WTC11 (cell line): Measurements from ENCODE around the gene LY9. TPM values are rescaled to one million over a fixed set of nuclear protein-coding genes. Genes with fewer than 3 reads are reported as not detected.

Experiments used
- ATAC-seq: fragments of 200-7000 bp; cut with Tn5 transposase; 2 replicates; pipeline ENCODE4 v1.10.0; 2021; ENCODE audit warnings: mild to moderate bottlenecking, moderate library complexity
- CTCF ChIA-PET: fragments of 300-600 bp; sonication (Branson Sonifier 250); formaldehyde crosslinking; loops from one replicate; lab custom pipeline; 2021; ENCODE audit warnings: antibody characterized with exemption; lab: Charles Lee
- POLR2A ChIA-PET: fragments of 350-600 bp; sonication (Branson Sonifier 250); formaldehyde crosslinking; loops from one replicate; lab custom pipeline; 2021; ENCODE audit warnings: antibody characterized with exemption; lab: Charles Lee
- DNase-seq: peaks from one replicate; pipeline ENCODE4 v3.0.0; 2021; ENCODE audit warnings: low spot score
- H3K27ac Mint-ChIP-seq: 2 replicates; pipeline ENCODE4 v1.8.0; 2021; ENCODE audit warnings: mixed read lengths
- H3K27me3 Mint-ChIP-seq: 2 replicates; pipeline ENCODE4 v1.8.0; 2021; ENCODE audit warnings: low read depth, mild to moderate bottlenecking, moderate library complexity, mixed read lengths
- H3K36me3 Mint-ChIP-seq: 2 replicates; pipeline ENCODE4 v1.8.0; 2021; ENCODE audit warnings: mixed read lengths
- H3K4me1 Mint-ChIP-seq: 2 replicates; pipeline ENCODE4 v1.8.0; 2022; ENCODE audit warnings: mixed read lengths
- H3K4me3 Mint-ChIP-seq: 2 replicates; pipeline ENCODE4 v1.8.0; 2021; ENCODE audit warnings: mild to moderate bottlenecking, moderate library complexity, mixed read lengths
- H3K9me3 Mint-ChIP-seq: 2 replicates; pipeline ENCODE4 v1.8.0; 2021; ENCODE audit warnings: mixed read lengths
- OVOL2 ChIP-seq: fragments of 250-450 bp; sonication (Bioruptor Pico); IDR thresholded peaks from 2 replicates; pipeline ENCODE4 v1.9.0; 2021; ENCODE audit warnings: mild to moderate bottlenecking, borderline replicate concordance
- SMAD4 ChIP-seq: sonication (generic); formaldehyde crosslinking; IDR thresholded peaks from 2 replicates; pipeline ENCODE4 v1.8.0; 2022; ENCODE audit warnings: mild to moderate bottlenecking, missing genetic modification reagents
- ZNF317 ChIP-seq: sonication (generic); formaldehyde crosslinking; IDR thresholded peaks from 2 replicates; pipeline ENCODE4 v1.8.1; 2023; ENCODE audit warnings: low read depth, mild to moderate bottlenecking, moderate library complexity, missing genetic modification reagents, borderline replicate concordance
- total RNA-seq: library from RNA; stranded (reverse); gene quantifications from 3 replicates; pipeline ENCODE4 v1.2.3, GENCODE V29; 2021
- TF ChIP-seq, protein P1 (sequence below): sonication (generic); formaldehyde crosslinking; IDR thresholded peaks from 2 replicates; pipeline ENCODE4 v1.8.0; 2023; ENCODE audit warnings: missing genetic modification reagents
- TF ChIP-seq, protein P2 (sequence below): fragments of 200-600 bp; IDR thresholded peaks from 2 replicates; pipeline ENCODE4 v1.8.0; 2022; ENCODE audit warnings: antibody characterized with exemption
- TF ChIP-seq, protein P3 (sequence below): sonication (generic); formaldehyde crosslinking; IDR thresholded peaks from 2 replicates; pipeline ENCODE4 v1.8.1; 2023; ENCODE audit warnings: mild to moderate bottlenecking, moderate library complexity, missing genetic modification reagents
- TF ChIP-seq, protein P4 (sequence below): sonication (generic); formaldehyde crosslinking; IDR thresholded peaks from 2 replicates; pipeline ENCODE4 v1.8.0; 2023; ENCODE audit warnings: missing genetic modification reagents, mild to moderate bottlenecking, borderline replicate concordance
- TF ChIP-seq, protein P5 (sequence below): sonication (generic); formaldehyde crosslinking; IDR thresholded peaks from 2 replicates; pipeline ENCODE4 v1.8.1; 2023; ENCODE audit warnings: mild to moderate bottlenecking, missing genetic modification reagents, borderline replicate concordance
- TF ChIP-seq, protein P6 (sequence below): sonication (generic); formaldehyde crosslinking; IDR thresholded peaks from 2 replicates; pipeline ENCODE4 v1.8.0; 2023; ENCODE audit warnings: mild to moderate bottlenecking, missing genetic modification reagents
- TF ChIP-seq, protein P7 (sequence below): fragments of 250-450 bp; sonication (Bioruptor Pico); conservative IDR thresholded peaks from 2 replicates; pipeline ENCODE4 v1.9.0; 2021; ENCODE audit warnings: mild to moderate bottlenecking
- TF ChIP-seq, protein P8 (sequence below): sonication (generic); formaldehyde crosslinking; IDR thresholded peaks from 2 replicates; pipeline ENCODE4 v1.8.0; 2022; ENCODE audit warnings: mild to moderate bottlenecking, missing genetic modification reagents

Gene LY9
- total RNA-seq, 1 experiment from 2014 or later = not detected

DNA sequence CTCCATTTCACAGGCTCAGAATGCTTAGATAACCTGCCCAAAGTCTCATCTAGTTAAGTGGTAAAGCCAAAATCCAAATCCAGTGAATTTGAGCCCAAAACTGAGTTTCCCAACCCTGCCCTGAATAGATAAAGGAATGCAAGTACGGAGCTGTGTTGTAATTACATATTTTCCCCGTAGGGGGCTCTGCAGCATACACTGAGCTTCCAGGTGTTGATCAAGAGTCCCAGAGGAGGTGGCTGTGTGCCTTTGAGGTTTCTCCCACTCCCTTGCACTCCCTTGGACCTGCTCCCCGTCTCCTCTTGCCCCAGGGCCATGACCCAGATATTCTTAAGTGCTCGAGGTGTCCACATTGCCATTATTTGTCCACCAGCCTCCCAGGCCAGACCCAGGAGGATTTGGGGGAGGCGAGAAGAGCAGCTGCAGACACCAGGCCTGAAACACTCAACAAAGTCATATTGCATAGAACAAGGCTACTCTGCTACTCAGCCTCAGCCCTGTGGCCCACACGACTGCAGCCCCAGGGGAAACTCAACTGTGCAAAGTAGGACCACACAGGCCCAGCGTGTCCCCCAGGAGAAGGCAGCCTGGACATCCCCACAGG, 18.4 kb upstream of the LY9 start:
- TF ChIP-seq, protein P1, sequence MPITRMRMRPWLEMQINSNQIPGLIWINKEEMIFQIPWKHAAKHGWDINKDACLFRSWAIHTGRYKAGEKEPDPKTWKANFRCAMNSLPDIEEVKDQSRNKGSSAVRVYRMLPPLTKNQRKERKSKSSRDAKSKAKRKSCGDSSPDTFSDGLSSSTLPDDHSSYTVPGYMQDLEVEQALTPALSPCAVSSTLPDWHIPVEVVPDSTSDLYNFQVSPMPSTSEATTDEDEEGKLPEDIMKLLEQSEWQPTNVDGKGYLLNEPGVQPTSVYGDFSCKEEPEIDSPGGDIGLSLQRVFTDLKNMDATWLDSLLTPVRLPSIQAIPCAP (CRISPR knock-in tag) = no peak
- TF ChIP-seq, protein P2, sequence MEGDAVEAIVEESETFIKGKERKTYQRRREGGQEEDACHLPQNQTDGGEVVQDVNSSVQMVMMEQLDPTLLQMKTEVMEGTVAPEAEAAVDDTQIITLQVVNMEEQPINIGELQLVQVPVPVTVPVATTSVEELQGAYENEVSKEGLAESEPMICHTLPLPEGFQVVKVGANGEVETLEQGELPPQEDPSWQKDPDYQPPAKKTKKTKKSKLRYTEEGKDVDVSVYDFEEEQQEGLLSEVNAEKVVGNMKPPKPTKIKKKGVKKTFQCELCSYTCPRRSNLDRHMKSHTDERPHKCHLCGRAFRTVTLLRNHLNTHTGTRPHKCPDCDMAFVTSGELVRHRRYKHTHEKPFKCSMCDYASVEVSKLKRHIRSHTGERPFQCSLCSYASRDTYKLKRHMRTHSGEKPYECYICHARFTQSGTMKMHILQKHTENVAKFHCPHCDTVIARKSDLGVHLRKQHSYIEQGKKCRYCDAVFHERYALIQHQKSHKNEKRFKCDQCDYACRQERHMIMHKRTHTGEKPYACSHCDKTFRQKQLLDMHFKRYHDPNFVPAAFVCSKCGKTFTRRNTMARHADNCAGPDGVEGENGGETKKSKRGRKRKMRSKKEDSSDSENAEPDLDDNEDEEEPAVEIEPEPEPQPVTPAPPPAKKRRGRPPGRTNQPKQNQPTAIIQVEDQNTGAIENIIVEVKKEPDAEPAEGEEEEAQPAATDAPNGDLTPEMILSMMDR = peak; percentile 68
- H3K4me3 Mint-ChIP-seq = no peak overlapping the region
- peaks cover 18% of the 10 kb centered on the region for H3K4me1 Mint-ChIP-seq
- ChIA-PET POLR2A (no interaction called here), CTCF (interaction anchor here (0.6 to 5.3 kb wide), 48 partner anchors 9 to 320 kb away, joined by 3 to 85 read pairs (median 6); partner anchors contain the start of genes CD244, F11R, ITLN1 and ITLN2)
- H3K36me3 Mint-ChIP-seq = peaks cover 5% of the 10 kb centered on the region; the same call in 1 of the 2 replicates
- ATAC-seq (peak; percentile 81), DNase-seq (peak; percentile 57)
- H3K27ac Mint-ChIP-seq = no peak overlapping the region
- peaks cover 4% of the 10 kb centered on the region for H3K27me3 Mint-ChIP-seq
- peaks cover 9% of the 10 kb centered on the region for H3K9me3 Mint-ChIP-seq

DNA sequence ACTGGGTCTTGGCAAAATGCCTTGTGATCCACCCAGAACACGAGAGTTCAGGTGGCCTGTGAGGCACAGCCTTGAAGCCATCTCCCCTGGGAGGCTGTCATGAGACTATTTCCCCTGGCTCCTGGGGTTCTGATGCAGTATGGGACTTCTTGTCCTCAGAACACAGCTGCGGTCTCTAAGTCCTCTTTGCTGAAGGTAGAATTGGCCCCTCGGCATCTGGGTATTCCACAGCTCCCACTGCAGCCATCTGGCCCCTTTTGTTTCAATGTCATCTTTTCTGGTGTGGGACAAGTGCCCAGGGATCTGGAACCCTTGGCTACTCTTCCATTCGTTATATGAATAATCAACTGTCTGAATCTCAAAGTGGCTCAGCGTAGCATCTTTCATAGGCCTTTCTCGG, 17.0 kb upstream of the LY9 start:
- POLR2A ChIA-PET = no interaction called here
- peaks cover 4% of the 10 kb centered on the region for H3K27me3 Mint-ChIP-seq
- DNase-seq = no peak
- peaks cover 13% of the 10 kb centered on the region for H3K4me1 Mint-ChIP-seq
- no peak for ATAC-seq
- no peak overlapping the region for H3K4me3 Mint-ChIP-seq
- H3K9me3 Mint-ChIP-seq = peaks cover 17% of the 10 kb centered on the region
- no peak overlapping the region for H3K27ac Mint-ChIP-seq
- CTCF ChIA-PET = interaction anchor here (0.9 to 5.3 kb wide), 7 partner anchors 10 to 107 kb away, joined by 3 to 85 read pairs (median 16); no protein-coding TSS in a partner anchor
- peaks cover 11% of the 10 kb centered on the region for H3K36me3 Mint-ChIP-seq
- TF ChIP-seq, protein P3, sequence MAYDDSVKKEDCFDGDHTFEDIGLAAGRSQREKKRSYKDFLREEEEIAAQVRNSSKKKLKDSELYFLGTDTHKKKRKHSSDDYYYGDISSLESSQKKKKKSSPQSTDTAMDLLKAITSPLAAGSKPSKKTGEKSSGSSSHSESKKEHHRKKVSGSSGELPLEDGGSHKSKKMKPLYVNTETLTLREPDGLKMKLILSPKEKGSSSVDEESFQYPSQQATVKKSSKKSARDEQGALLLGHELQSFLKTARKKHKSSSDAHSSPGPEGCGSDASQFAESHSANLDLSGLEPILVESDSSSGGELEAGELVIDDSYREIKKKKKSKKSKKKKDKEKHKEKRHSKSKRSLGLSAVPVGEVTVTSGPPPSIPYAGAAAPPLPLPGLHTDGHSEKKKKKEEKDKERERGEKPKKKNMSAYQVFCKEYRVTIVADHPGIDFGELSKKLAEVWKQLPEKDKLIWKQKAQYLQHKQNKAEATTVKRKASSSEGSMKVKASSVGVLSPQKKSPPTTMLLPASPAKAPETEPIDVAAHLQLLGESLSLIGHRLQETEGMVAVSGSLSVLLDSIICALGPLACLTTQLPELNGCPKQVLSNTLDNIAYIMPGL (CRISPR knock-in tag) = no peak
- TF ChIP-seq SMAD4 (CRISPR knock-in tag) = no peak
- TF ChIP-seq, protein P4, sequence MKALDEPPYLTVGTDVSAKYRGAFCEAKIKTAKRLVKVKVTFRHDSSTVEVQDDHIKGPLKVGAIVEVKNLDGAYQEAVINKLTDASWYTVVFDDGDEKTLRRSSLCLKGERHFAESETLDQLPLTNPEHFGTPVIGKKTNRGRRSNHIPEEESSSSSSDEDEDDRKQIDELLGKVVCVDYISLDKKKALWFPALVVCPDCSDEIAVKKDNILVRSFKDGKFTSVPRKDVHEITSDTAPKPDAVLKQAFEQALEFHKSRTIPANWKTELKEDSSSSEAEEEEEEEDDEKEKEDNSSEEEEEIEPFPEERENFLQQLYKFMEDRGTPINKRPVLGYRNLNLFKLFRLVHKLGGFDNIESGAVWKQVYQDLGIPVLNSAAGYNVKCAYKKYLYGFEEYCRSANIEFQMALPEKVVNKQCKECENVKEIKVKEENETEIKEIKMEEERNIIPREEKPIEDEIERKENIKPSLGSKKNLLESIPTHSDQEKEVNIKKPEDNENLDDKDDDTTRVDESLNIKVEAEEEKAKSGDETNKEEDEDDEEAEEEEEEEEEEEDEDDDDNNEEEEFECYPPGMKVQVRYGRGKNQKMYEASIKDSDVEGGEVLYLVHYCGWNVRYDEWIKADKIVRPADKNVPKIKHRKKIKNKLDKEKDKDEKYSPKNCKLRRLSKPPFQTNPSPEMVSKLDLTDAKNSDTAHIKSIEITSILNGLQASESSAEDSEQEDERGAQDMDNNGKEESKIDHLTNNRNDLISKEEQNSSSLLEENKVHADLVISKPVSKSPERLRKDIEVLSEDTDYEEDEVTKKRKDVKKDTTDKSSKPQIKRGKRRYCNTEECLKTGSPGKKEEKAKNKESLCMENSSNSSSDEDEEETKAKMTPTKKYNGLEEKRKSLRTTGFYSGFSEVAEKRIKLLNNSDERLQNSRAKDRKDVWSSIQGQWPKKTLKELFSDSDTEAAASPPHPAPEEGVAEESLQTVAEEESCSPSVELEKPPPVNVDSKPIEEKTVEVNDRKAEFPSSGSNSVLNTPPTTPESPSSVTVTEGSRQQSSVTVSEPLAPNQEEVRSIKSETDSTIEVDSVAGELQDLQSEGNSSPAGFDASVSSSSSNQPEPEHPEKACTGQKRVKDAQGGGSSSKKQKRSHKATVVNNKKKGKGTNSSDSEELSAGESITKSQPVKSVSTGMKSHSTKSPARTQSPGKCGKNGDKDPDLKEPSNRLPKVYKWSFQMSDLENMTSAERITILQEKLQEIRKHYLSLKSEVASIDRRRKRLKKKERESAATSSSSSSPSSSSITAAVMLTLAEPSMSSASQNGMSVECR (CRISPR knock-in tag) = no peak
- TF ChIP-seq ZNF317 (CRISPR knock-in tag) = no peak
- TF ChIP-seq, protein P5, sequence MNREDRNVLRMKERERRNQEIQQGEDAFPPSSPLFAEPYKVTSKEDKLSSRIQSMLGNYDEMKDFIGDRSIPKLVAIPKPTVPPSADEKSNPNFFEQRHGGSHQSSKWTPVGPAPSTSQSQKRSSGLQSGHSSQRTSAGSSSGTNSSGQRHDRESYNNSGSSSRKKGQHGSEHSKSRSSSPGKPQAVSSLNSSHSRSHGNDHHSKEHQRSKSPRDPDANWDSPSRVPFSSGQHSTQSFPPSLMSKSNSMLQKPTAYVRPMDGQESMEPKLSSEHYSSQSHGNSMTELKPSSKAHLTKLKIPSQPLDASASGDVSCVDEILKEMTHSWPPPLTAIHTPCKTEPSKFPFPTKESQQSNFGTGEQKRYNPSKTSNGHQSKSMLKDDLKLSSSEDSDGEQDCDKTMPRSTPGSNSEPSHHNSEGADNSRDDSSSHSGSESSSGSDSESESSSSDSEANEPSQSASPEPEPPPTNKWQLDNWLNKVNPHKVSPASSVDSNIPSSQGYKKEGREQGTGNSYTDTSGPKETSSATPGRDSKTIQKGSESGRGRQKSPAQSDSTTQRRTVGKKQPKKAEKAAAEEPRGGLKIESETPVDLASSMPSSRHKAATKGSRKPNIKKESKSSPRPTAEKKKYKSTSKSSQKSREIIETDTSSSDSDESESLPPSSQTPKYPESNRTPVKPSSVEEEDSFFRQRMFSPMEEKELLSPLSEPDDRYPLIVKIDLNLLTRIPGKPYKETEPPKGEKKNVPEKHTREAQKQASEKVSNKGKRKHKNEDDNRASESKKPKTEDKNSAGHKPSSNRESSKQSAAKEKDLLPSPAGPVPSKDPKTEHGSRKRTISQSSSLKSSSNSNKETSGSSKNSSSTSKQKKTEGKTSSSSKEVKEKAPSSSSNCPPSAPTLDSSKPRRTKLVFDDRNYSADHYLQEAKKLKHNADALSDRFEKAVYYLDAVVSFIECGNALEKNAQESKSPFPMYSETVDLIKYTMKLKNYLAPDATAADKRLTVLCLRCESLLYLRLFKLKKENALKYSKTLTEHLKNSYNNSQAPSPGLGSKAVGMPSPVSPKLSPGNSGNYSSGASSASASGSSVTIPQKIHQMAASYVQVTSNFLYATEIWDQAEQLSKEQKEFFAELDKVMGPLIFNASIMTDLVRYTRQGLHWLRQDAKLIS = no peak
- TF ChIP-seq OVOL2 (CRISPR knock-in tag) = no peak
- TF ChIP-seq, protein P6, sequence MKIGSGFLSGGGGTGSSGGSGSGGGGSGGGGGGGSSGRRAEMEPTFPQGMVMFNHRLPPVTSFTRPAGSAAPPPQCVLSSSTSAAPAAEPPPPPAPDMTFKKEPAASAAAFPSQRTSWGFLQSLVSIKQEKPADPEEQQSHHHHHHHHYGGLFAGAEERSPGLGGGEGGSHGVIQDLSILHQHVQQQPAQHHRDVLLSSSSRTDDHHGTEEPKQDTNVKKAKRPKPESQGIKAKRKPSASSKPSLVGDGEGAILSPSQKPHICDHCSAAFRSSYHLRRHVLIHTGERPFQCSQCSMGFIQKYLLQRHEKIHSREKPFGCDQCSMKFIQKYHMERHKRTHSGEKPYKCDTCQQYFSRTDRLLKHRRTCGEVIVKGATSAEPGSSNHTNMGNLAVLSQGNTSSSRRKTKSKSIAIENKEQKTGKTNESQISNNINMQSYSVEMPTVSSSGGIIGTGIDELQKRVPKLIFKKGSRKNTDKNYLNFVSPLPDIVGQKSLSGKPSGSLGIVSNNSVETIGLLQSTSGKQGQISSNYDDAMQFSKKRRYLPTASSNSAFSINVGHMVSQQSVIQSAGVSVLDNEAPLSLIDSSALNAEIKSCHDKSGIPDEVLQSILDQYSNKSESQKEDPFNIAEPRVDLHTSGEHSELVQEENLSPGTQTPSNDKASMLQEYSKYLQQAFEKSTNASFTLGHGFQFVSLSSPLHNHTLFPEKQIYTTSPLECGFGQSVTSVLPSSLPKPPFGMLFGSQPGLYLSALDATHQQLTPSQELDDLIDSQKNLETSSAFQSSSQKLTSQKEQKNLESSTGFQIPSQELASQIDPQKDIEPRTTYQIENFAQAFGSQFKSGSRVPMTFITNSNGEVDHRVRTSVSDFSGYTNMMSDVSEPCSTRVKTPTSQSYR = no peak
- TF ChIP-seq, protein P7, sequence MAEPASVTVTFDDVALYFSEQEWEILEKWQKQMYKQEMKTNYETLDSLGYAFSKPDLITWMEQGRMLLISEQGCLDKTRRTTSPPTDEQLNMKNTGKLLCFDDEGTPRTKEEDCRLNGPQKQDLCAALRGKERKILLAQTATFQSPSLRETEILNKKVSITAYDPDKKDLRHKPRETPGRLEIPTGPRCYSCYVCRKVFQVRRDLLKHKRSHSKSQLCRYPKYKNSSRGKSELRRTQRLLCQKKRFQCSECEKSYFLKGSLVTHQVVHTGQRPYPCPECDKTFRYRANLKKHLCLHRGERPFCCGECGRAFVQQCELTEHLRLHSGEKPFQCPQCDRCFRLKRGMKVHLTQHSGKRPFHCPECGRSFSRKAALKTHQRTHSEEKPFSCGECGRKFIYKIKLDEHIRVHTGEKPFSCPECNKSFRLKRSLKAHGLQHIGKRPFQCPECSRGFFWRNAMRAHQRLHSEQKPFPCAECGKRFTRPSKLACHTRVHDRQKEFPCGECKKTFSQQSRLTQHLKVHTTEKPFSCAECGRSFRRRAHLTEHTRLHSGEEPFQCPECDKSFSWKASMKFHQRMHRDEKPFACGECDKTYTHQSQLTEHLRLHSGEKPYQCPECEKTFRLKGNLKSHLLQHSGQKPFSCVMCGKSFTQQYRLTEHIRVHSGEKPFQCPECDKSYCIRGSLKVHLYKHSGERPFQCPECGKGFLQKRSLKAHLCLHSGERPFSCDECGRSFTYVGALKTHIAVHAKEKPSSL (CRISPR knock-in tag) = no peak
- TF ChIP-seq, protein P8, sequence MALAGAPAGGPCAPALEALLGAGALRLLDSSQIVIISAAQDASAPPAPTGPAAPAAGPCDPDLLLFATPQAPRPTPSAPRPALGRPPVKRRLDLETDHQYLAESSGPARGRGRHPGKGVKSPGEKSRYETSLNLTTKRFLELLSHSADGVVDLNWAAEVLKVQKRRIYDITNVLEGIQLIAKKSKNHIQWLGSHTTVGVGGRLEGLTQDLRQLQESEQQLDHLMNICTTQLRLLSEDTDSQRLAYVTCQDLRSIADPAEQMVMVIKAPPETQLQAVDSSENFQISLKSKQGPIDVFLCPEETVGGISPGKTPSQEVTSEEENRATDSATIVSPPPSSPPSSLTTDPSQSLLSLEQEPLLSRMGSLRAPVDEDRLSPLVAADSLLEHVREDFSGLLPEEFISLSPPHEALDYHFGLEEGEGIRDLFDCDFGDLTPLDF (CRISPR knock-in tag) = no peak
